GM18858 (cell line): ENCODE data around the gene VPS50.
"Not testable (repeated sequence)": the region's sequence is repeated elsewhere in the genome, so short reads cannot be mapped to it uniquely, and the experiment has no call there.

Experiments
- ATAC-seq: cut with Tn5 transposase; IDR thresholded peaks from one replicate; pipeline ENCODE4 v1.9.1; 2021; ENCODE audit not compliant: unreplicated experiment

The VPS50 gene

GRCh38 chr7:93239824-93240223 is 7.7 kb downstream of the VPS50 start:
- ATAC-seq = no peak

DNA sequence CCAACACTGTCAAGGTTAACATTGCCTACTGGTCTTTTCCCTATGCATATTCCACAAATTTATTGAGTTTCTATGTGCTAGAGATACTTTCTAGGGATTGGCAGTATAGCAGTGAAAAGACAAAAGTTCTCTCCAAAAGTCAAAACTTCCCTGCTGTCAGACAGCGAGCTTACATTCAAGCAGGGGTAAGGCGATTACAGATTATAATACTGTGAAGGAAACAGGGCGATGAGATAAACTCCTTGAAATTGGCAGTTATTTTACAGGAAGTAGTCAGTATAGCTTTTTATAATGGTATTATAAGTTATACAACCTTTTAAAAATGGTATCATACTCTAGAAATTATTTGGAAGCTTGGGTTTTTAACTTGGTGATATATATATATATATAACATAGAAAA is 9.9 kb downstream of the VPS50 start:
- no peak for ATAC-seq

DNA sequence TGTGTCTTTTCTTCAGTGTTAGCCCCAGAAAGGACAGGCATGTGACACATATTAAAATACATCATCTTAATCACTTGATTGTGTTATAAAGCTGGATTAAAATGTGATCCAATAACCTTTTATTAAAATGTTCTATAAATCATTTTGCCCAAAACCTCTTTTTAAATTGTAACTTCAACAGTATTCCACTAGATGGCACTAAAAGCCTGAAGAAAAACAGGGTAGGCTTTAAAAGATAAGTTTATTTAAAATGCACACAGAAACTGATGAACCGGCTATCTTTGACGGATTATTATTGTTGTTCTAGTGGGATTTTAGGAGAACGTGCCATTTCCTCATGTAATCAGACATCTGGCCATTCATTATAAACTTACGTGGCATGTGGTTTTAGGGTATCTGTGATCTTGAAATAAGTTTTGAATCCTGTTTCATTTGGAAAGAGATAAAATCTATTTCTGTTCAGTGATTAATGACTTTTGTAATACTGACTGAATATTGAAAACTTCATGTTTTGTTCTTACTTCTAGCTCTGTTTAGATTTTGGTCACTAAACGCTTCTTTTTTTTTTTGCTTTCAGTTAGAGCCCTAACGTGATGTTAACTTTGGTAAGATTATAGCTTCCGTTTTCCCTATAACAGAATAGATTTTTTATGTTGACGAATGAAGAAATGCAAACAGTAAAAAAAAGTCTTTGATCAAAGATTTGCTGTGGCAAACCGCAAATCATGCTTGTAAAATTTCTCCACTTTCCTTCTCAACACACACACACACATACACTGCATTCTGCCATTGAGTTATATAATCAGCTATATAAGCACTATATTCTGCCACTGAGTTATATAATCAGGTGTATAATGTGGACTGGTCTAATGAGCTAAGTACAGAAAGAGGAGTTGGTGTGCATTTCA is 13.6 kb downstream of the VPS50 start:
- no peak for ATAC-seq

GRCh38 chr7:93249491-93250148 is 17.5 kb downstream of the VPS50 start:
- no peak for ATAC-seq

DNA sequence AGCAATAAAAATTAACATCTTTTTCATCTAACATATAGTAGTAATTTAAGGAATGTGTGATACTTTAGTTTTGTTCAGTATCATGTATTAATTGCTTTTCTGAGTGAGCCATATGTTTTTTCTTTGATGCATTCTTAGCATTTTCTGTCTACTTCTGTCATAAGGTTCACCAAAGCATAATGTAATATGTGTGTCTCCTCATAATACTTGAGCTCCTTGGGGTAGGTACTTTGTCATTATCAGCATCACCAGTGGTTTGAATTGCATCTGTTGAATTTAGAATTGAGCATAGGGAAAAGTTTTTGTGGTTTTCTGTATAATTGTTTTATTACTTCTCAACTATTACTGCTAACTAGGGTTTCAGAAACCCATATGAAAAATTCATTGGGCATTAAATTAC is 26.5 kb downstream of the VPS50 start:
- no peak for ATAC-seq

DNA sequence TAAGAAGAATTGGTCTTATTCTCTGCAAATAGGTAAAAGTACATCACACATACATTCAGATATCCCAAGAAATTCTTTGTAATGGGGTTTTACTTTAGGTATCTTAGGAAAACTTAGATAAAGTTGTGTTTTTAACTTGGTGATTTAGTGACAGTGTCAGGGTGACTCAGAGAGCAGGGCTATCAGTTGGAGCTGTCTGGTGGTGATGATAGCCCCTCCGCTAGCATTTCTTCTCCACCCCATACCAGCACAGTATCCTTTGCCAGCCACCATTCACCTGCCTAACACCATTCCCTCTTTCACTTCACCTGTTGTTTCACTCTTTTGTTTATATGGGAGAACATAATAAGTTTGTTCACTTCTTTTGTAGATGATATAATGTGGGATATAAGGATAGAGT is 30.4 kb downstream of the VPS50 start:
- ATAC-seq = no peak

DNA sequence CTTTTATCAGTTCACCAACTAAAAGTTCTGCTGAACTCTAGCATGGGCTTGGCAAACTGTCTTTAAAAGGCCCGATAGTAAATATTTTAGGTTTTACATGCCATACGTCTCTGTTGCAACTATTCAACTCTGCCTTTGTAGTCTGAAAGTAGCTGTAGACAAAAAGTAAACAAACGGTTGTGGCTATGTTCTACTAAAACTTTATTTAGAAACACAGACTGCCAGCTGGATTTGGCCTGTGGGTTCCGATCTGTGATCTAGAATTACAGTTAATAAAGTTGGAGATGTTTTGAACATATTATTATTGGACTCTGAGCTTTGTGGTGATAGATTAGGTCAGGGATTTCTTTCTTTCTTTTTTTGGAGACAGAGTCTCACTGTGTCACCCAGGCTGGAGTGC is 33.1 kb downstream of the VPS50 start:
- no peak for ATAC-seq

GRCh38 chr7:93279541-93279940 is 47.4 kb downstream of the VPS50 start:
- no peak for ATAC-seq

DNA sequence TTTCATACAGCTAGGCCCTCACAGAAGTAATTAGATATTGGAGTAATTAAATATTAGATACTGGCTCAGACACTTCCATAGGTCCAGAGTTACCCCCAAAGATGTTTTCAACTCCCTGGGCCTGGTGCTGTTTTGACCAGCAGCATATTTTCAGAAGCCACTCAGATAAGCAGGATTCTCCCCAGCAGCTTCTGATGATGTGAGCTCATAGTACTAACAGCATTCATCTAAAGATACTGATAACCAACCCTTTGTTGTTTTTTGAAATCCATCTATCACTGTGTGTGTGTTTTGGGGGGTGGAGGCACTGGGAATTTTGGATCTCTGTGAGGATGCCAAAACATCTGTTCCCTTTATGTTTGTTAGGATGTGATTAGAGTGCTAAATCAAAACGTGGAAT is 52.7 kb downstream of the VPS50 start:
- no peak for ATAC-seq

DNA sequence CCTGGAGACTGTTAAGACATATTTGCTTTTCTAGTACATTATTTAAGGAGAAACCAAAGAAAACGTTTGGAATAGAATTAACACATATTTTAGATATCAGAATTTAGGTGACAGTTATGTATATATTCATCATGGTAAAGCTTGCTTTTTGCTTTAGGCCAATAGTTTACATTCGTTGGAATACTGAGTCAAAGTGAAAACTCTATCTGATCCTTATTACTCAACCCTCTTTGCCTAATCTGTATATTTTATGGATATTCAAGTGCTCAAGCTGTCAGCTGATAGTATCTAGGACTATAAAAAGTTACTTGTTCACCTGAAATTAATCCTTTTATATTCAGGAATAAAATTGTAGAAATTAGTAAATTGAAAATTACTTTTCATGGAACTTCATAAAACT is 61.1 kb downstream of the VPS50 start:
- no peak for ATAC-seq

DNA sequence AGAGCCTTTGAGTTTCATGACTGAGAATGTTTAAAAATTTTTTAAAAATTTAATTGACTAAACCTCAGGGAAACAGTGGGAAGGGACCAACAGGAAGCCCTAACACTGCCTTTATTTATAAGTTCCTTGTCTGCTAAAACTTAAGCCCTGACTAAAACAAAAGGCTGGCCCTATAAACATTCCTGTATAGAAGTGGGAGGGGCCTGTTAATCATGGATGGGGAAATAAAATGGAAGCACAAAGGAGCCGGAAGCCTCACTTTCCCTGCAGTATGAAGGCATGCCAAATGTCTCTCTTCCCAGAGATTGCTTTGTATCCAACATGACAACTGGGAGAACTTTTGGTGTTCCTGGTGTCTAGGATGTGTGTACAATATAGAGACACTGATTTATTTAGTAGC is 66.0 kb downstream of the VPS50 start:
- no peak for ATAC-seq

DNA sequence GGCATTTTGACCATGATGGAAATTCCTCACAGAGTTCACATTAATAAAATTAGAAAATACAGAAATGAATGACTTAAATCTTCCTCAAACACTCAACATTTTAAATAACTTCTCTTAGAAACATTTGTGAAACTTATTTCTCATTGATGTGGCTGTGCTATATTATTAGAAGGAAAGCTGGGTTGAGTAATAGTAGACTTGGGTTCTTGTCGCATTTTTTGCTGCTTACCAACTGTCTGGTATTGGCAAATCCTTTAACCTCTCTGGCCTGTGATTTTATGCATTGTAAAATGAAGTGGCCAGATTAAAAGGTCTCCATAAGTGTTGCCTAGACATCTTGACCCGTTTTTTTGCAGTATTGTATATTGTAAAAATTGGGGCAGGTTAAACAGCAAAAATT is 66.5 kb downstream of the VPS50 start:
- no peak for ATAC-seq

DNA sequence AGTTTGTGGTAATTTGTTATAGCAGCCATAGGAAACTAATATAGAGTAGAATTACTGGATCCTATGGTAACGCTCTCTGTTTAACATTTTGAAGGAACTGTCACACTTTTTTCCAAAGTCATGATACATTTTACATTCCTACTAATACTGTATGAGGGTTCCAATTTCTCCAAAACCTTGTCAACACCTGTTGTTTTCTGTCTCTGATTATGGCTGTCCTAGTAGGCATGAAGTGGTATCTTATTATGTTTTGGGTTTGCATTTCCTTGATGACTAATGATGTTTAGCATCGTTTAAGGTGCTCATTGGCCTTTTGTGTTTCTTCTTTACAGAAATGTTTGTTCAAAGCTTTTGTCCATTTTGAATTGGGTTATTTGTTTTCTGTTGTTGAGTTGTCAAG is 69.6 kb downstream of the VPS50 start:
- ATAC-seq = no peak

DNA sequence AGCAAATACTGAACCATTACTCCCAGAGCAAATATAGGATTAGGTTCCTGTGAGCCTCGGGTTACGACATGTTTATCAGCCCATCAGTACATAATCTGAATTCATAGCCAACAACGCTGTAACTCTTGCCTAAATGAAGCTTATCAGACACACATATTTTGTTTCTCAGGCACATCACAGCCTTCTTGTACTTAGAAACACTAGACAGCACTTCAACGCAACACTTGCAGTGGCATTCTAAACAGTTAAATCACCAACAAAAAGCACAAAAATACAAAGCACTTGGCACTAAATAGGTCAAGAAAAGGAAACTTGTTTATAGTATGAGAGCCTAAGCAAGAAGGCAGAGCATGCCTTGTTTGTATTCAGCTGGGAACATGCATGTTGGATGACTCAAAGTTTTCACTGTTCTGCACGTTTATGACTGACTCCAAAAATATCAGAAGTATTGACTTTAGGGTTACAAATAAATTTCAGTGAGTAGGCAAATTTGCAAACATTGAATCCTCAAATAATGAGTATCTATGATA is 75.0 kb downstream of the VPS50 start:
- no peak for ATAC-seq

DNA sequence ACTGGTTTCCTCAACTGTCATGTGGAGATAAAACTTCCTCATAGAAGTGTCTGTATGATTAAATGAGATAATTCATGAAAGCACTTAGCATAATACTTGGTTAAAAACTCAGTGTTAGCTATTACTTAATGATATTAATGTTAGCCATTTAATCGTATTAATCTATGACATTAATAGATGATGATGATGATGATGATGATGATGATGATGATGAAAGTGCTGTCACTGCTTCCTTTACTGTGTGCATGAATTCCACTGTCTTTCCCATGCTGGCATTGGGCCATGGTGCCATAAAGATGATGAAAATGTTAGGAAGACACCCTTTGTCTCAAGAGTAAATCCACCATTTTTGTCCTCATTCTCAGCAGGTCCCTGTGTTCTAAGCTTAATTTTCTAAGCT is 75.8 kb downstream of the VPS50 start:
- no peak for ATAC-seq

GRCh38 chr7:93310346-93310745 is 78.2 kb downstream of the VPS50 start:
- ATAC-seq = no peak

GRCh38 chr7:93314449-93314848 is 82.3 kb downstream of the VPS50 start:
- no peak for ATAC-seq

GRCh38 chr7:93315896-93316295 is 83.7 kb downstream of the VPS50 start:
- no peak for ATAC-seq

GRCh38 chr7:93316730-93317129 is 84.6 kb downstream of the VPS50 start:
- no peak for ATAC-seq

DNA sequence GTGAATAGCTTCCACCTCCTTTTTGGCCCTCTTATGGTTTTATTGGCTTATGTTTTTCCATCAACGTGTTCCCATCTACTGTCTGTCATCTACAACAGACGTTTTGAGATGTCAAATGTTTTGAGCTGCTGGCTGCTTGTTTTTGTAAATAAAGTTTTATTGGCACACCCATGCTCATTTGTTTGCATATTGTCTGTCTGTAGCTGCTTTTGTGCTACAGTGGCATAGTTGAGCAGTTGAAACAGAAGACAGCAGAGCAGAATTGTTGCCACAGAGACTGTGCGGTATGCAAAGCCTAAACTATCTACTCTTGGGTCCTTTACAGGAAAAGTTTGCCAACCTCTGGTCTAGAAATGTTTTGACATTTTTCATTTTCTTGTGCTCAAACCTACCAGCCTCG is 88.7 kb downstream of the VPS50 start:
- ATAC-seq = no peak

GRCh38 chr7:93326291-93326690 is 94.1 kb downstream of the VPS50 start:
- ATAC-seq = not testable (repeated sequence)

GRCh38 chr7:93327006-93327633 is 95.0 kb downstream of the VPS50 start:
- no peak for ATAC-seq
